Astrocyte (in vitro differentiated cells and primary cell): Measurements from ENCODE around the gene STK24. TPM values are rescaled to one million over a fixed set of nuclear protein-coding genes. Genes with fewer than 3 reads are reported as not detected.

Experiments used
- DNase-seq: peaks from one replicate; pipeline ENCODE4 v3.0.0-alpha.2; 2010; ENCODE audit warnings: low read depth
- FAIRE-seq: peaks from 2 replicates; lab custom pipeline; 2011; peaks lifted over from hg19 to GRCh38; lab: Jason Lieb, UNC
- H2AFZ ChIP-seq: 2 replicates; pipeline ENCODE4 v1.6.0; 2012; ENCODE audit warnings: low read depth, low read length, inconsistent platforms
- H3K27ac ChIP-seq: 2 replicates; pipeline ENCODE4 v1.5.1; 2011; ENCODE audit warnings: low read depth, low read length, inconsistent platforms
- H3K27me3 ChIP-seq: 2 replicates; pipeline ENCODE4 v1.6.0; 2011; ENCODE audit warnings: low read length, inconsistent platforms; ENCODE audit not compliant: insufficient read depth
- H3K36me3 ChIP-seq: 2 replicates; pipeline ENCODE4 v1.5.1; 2011; ENCODE audit warnings: low read length, inconsistent platforms; ENCODE audit not compliant: insufficient read depth
- H3K4me1 ChIP-seq: 2 replicates; pipeline ENCODE4 v1.5.1; 2011; ENCODE audit warnings: low read length, inconsistent platforms; ENCODE audit not compliant: insufficient read depth
- H3K4me2 ChIP-seq: 2 replicates; pipeline ENCODE4 v1.6.0; 2012; ENCODE audit warnings: low read length, inconsistent platforms
- H3K4me3 ChIP-seq: 2 replicates; pipeline ENCODE4 v1.5.1; 2011; ENCODE audit warnings: low read depth, mild to moderate bottlenecking, low read length, inconsistent platforms; ENCODE audit not compliant: insufficient read depth
- H3K79me2 ChIP-seq: 2 replicates; pipeline ENCODE4 v1.6.0; 2012; ENCODE audit warnings: mild to moderate bottlenecking, low read length, inconsistent platforms; ENCODE audit not compliant: insufficient read depth
- H3K9ac ChIP-seq: 2 replicates; pipeline ENCODE4 v1.6.0; 2012; ENCODE audit warnings: mild to moderate bottlenecking, low read length, inconsistent platforms
- H3K9me3 ChIP-seq: 2 replicates; pipeline ENCODE4 v1.5.1; 2012; ENCODE audit warnings: low read depth, mild to moderate bottlenecking, low read length, inconsistent platforms; ENCODE audit not compliant: insufficient read depth
- H4K20me1 ChIP-seq: 2 replicates; pipeline ENCODE4 v1.6.0; 2012; ENCODE audit warnings: low read length, inconsistent platforms; ENCODE audit not compliant: insufficient read depth
- H3K27ac Mint-ChIP-seq: one replicate; pipeline ENCODE4 v1.8.0; 2021; ENCODE audit warnings: mild to moderate bottlenecking, mixed read lengths; ENCODE audit not compliant: unreplicated experiment
- H3K27me3 Mint-ChIP-seq: one replicate; pipeline ENCODE4 v1.8.0; 2021; ENCODE audit warnings: low read depth, mixed read lengths; ENCODE audit not compliant: unreplicated experiment
- H3K36me3 Mint-ChIP-seq: one replicate; pipeline ENCODE4 v1.8.0; 2021; ENCODE audit warnings: low read depth, mixed read lengths; ENCODE audit not compliant: unreplicated experiment
- H3K4me1 Mint-ChIP-seq: one replicate; pipeline ENCODE4 v1.8.0; 2021; ENCODE audit warnings: low read depth, mixed read lengths; ENCODE audit not compliant: unreplicated experiment
- H3K4me3 Mint-ChIP-seq: one replicate; pipeline ENCODE4 v1.8.0; 2021; ENCODE audit warnings: mild to moderate bottlenecking, moderate library complexity, mixed read lengths; ENCODE audit not compliant: unreplicated experiment
- H3K9me3 Mint-ChIP-seq: one replicate; pipeline ENCODE4 v1.8.0; 2021; ENCODE audit warnings: mild to moderate bottlenecking, mixed read lengths; ENCODE audit not compliant: unreplicated experiment
- CTCF ChIP-seq: IDR thresholded peaks from 2 replicates; pipeline ENCODE4 v1.5.1; 2011; ENCODE audit warnings: low read depth, mild to moderate bottlenecking, inconsistent platforms, low read length, moderate library complexity; ENCODE audit not compliant: insufficient read depth
- EZH2 ChIP-seq: IDR thresholded peaks from 2 replicates; pipeline ENCODE4 v1.6.1; 2012; ENCODE audit warnings: mild to moderate bottlenecking, low read length, inconsistent platforms; ENCODE audit not compliant: insufficient read depth
- total RNA-seq: library from RNA; stranded (reverse); gene quantifications from 2 replicates; pipeline ENCODE4 v1.2.1, GENCODE V29; 2021

The STK24 gene
- total RNA-seq, 1 donor from 2014 or later = 96.1 TPM

- peaks cover 38% of the 10 kb centered on the region for H3K79me2 ChIP-seq
- peaks cover 4% of the 10 kb centered on the region for H3K4me1 Mint-ChIP-seq
- H3K4me3 Mint-ChIP-seq = no peak overlapping the region
Observed at GRCh38 chr13:98468929-98469328, 108.0 kb downstream of the STK24 start.

GRCh38 chr13:98468361-98468760, 108.5 kb downstream of the STK24 start:
- Histone ChIP-seq H3K4me2 (no peak overlapping the region), H3K79me2 (peaks cover 44% of the 10 kb centered on the region), H3K9me3 (no peaks in the 10 kb centered on the region), H3K27ac (no peak overlapping the region), H3K9ac (no peak overlapping the region), H3K4me3 (no peak overlapping the region), H3K36me3 (peaks cover 25% of the 10 kb centered on the region), H3K4me1 (no peaks in the 10 kb centered on the region), H4K20me1 (peaks cover 18% of the 10 kb centered on the region), H2AFZ (no peak overlapping the region), H3K27me3 (no peaks in the 10 kb centered on the region)
- Mint-ChIP-seq H3K27me3 (no peaks in the 10 kb centered on the region), H3K27ac (no peak overlapping the region), H3K4me1 (peaks cover 3% of the 10 kb centered on the region), H3K4me3 (no peak overlapping the region), H3K9me3 (no peaks in the 10 kb centered on the region), H3K36me3 (peaks cover 35% of the 10 kb centered on the region)
- FAIRE-seq = no peak
- TF ChIP-seq EZH2 = no peak
- no peak for TF ChIP-seq CTCF
- DNase-seq = no peak

More at GRCh38 chr13:98468929-98469328, 108.0 kb downstream of the STK24 start:
- peaks cover 33% of the 10 kb centered on the region for H3K36me3 Mint-ChIP-seq
- Histone ChIP-seq H3K27me3 (no peaks in the 10 kb centered on the region), H4K20me1 (peaks cover 16% of the 10 kb centered on the region), H3K9ac (no peak overlapping the region), H3K27ac (no peak overlapping the region), H3K4me3 (no peak overlapping the region), H3K36me3 (peaks cover 24% of the 10 kb centered on the region), H2AFZ (no peak overlapping the region), H3K9me3 (no peaks in the 10 kb centered on the region), H3K4me2 (no peak overlapping the region), H3K4me1 (no peaks in the 10 kb centered on the region)
- H3K9me3 Mint-ChIP-seq = no peaks in the 10 kb centered on the region
- H3K27ac Mint-ChIP-seq = no peak overlapping the region
- no peaks in the 10 kb centered on the region for H3K27me3 Mint-ChIP-seq
- DNase-seq (no peak), FAIRE-seq (no peak)
- TF ChIP-seq EZH2 = no peak
- TF ChIP-seq CTCF = no peak

GRCh38 chr13:98467263-98467985, 109.5 kb downstream of the STK24 start:
- Mint-ChIP-seq H3K27ac (peak overlapping the region; percentile 66), H3K27me3 (no peaks in the 10 kb centered on the region), H3K9me3 (peaks cover 2% of the 10 kb centered on the region), H3K4me3 (no peak overlapping the region), H3K36me3 (peaks cover 38% of the 10 kb centered on the region), H3K4me1 (peaks cover 2% of the 10 kb centered on the region)
- H3K36me3 ChIP-seq = peaks cover 31% of the 10 kb centered on the region
- TF ChIP-seq EZH2 = no peak
- TF ChIP-seq CTCF = no peak
- H3K27ac ChIP-seq = no peak overlapping the region
- no peaks in the 10 kb centered on the region for H3K27me3 ChIP-seq
- DNase-seq = no peak
- H3K9me3 ChIP-seq = no peaks in the 10 kb centered on the region
- no peak overlapping the region for H2AFZ ChIP-seq
- peak; percentile 29 for FAIRE-seq
- H3K4me3 ChIP-seq = no peak overlapping the region
- peaks cover 49% of the 10 kb centered on the region for H3K79me2 ChIP-seq
- H3K4me1 ChIP-seq = no peaks in the 10 kb centered on the region
- peaks cover 28% of the 10 kb centered on the region for H4K20me1 ChIP-seq
- H3K9ac ChIP-seq = no peak overlapping the region
- H3K4me2 ChIP-seq = no peak overlapping the region
